ENCODE measurements around the gene ATXN1. TPM values are rescaled to one million over a fixed set of nuclear protein-coding genes. Genes with fewer than 3 reads are reported as not detected.

ATXN1 gene
- total RNA-seq, 1 experiment from 2014 or later: 27.0 TPM

DNA sequence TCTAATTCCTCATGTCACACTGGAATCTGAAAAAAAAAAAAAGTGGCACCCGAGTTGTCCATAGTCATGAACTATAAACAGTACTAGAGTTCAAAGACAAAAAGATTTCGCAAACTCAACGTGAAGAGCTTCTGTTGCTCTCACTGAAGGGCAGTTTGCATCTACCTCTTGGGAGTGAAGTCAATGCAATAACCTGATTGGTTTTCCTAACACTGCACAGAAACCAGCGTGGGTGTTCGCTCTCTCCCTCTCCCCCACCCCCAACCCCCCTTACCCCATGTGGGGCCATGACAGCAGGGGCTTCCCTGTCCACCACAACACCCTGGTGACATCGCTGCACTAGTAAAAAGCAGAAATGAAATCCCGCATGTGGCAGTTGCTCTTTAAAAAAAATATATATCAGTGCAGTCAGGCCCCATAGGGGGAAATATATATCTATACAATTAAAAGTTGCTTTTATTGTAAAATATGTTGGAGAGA, 456.0 kb downstream of the ATXN1 start:
- Histone ChIP-seq H2AFZ (ENCODE audit: low read length) (no peak overlapping the region), H3K4me2 (ENCODE audit: low read length) (no peak overlapping the region), H3K27me3 (ENCODE audit: low read length) (no peaks in the 10 kb centered on the region), H3K79me2 (ENCODE audit: low read length) (no peaks in the 10 kb centered on the region), H3K9me2 (replicated peaks; ENCODE audit: low read length) (no peaks in the 10 kb centered on the region), H3K4me1 (ENCODE audit: insufficient read depth, low read length) (no peaks in the 10 kb centered on the region), H3K9ac (ENCODE audit: low read length) (no peak overlapping the region), H3K27ac (ENCODE audit: low read length) (no peak overlapping the region), H4K20me1 (ENCODE audit: low read length) (no peaks in the 10 kb centered on the region), H3F3A (ENCODE audit: low read length, unreplicated experiment) (no peaks in the 10 kb centered on the region), H3K36me3 (ENCODE audit: low read depth, low read length) (no peaks in the 10 kb centered on the region), H3K9me3 (ENCODE audit: low read length) (no peaks in the 10 kb centered on the region), H3K4me3 (ENCODE audit: low read length) (no peak overlapping the region)
- TF ChIP-seq EZH2 (IDR thresholded peaks at IDR 0.05; ENCODE audit: low read length, unreplicated experiment) (no peak), EZH2phosphoT487 (IDR thresholded peaks at IDR 0.05; ENCODE audit: borderline replicate concordance, low read length) (no peak)
- TF ChIP-seq, protein P1, sequence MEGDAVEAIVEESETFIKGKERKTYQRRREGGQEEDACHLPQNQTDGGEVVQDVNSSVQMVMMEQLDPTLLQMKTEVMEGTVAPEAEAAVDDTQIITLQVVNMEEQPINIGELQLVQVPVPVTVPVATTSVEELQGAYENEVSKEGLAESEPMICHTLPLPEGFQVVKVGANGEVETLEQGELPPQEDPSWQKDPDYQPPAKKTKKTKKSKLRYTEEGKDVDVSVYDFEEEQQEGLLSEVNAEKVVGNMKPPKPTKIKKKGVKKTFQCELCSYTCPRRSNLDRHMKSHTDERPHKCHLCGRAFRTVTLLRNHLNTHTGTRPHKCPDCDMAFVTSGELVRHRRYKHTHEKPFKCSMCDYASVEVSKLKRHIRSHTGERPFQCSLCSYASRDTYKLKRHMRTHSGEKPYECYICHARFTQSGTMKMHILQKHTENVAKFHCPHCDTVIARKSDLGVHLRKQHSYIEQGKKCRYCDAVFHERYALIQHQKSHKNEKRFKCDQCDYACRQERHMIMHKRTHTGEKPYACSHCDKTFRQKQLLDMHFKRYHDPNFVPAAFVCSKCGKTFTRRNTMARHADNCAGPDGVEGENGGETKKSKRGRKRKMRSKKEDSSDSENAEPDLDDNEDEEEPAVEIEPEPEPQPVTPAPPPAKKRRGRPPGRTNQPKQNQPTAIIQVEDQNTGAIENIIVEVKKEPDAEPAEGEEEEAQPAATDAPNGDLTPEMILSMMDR (conservative IDR thresholded peaks at IDR 0.05; ENCODE audit: low read depth, low read length): no peak
- POLR2A ChIA-PET (ENCODE audit: unreplicated experiment): no interaction called here
- BruUV-seq (replicated peaks): no TSS peak
- CTCF ChIA-PET: no interaction called here
- DNase-seq (no peak), ATAC-seq (no peak)
- intact Hi-C loops (cut with micrococcal nuclease): no loop called here

DNA sequence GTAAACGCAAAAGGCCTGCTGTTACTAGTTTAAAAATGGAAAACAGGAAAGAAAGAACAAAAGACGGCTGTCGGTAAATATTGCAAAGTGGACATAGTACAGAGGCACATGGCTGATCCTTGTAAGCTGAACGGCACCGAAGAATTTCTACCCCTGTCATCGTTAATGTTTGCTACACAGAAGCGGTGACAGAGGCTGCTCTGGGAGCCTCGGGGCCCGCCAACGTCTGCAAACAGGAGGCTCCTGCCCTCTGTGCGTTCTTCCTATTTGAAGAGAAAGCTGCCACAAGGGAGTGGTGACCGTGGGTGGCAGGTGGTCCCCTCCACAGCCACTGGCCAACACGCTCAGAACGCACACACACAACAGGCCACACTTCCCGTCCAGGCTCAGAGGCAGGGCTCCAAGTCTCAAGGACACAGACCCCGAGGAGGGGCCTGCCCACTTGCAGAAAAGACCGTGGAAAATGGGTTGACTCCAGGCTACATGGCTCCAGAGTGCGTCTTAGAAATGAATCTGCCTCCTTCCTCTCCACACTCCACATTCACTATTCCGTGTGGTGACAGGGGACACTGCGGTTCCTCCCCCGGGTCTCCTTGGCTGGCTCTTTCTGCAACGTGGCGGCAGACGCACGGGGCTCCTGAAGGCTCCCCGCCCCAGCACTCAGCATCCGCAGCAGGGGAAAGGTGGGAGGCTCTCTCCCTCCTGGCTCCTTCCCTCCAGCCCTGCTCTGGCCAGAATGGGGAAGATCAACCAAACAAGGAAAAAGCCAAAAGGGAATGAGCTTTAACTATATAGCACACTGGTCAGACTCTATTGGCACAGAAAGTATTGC, 458.3 kb downstream of the ATXN1 start:
- Histone ChIP-seq H3K4me2 (ENCODE audit: low read length) (no peak overlapping the region), H3K4me3 (ENCODE audit: low read length) (no peak overlapping the region), H4K20me1 (ENCODE audit: low read length) (no peaks in the 10 kb centered on the region), H3F3A (ENCODE audit: low read length, unreplicated experiment) (no peaks in the 10 kb centered on the region), H3K9me2 (replicated peaks; ENCODE audit: low read length) (no peaks in the 10 kb centered on the region), H3K27me3 (ENCODE audit: low read length) (no peaks in the 10 kb centered on the region), H3K79me2 (ENCODE audit: low read length) (no peaks in the 10 kb centered on the region), H3K36me3 (ENCODE audit: low read depth, low read length) (no peaks in the 10 kb centered on the region), H3K9ac (ENCODE audit: low read length) (no peak overlapping the region), H3K4me1 (ENCODE audit: insufficient read depth, low read length) (no peaks in the 10 kb centered on the region), H3K9me3 (ENCODE audit: low read length) (no peaks in the 10 kb centered on the region), H3K27ac (ENCODE audit: low read length) (no peak overlapping the region), H2AFZ (ENCODE audit: low read length) (no peak overlapping the region)
- intact Hi-C loops (cut with micrococcal nuclease): no loop called here
- DNase-seq: no peak
- BruUV-seq (replicated peaks): no TSS peak
- ATAC-seq: no peak
- TF ChIP-seq, protein P1 (conservative IDR thresholded peaks at IDR 0.05; ENCODE audit: low read depth, low read length): no peak
- no peak for TF ChIP-seq EZH2 (IDR thresholded peaks at IDR 0.05; ENCODE audit: low read length, unreplicated experiment)
- no peak for TF ChIP-seq EZH2phosphoT487 (IDR thresholded peaks at IDR 0.05; ENCODE audit: borderline replicate concordance, low read length)
- POLR2A ChIA-PET (ENCODE audit: unreplicated experiment): no interaction called here
- CTCF ChIA-PET: no interaction called here

DNA sequence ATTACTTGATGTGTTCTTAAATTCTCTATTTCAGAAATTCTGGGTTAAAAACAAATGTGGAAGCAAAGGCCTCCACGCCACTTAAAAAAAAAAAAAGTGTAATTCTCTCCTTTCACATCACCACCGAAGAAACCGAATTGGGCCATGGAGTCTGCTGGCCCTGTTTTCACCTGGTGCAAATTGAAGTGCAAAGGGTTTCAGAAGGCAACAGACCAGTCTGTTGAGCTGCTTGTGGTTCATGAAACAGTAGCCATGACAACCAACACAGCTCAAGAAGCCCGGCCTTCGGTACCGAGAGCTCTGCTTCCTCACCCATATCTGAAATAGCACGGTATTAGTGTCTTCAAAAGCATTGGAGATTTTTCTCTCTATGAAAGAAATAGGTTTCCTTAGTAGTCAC, 459.7 kb downstream of the ATXN1 start:
- DNase-seq (no peak), ATAC-seq (no peak)
- Histone ChIP-seq H3K4me2 (ENCODE audit: low read length) (no peak overlapping the region), H3K36me3 (ENCODE audit: low read depth, low read length) (no peaks in the 10 kb centered on the region), H3K27me3 (ENCODE audit: low read length) (no peaks in the 10 kb centered on the region), H3K9me2 (replicated peaks; ENCODE audit: low read length) (no peaks in the 10 kb centered on the region), H4K20me1 (ENCODE audit: low read length) (no peaks in the 10 kb centered on the region), H2AFZ (ENCODE audit: low read length) (no peak overlapping the region), H3F3A (ENCODE audit: low read length, unreplicated experiment) (no peaks in the 10 kb centered on the region), H3K4me1 (ENCODE audit: insufficient read depth, low read length) (no peaks in the 10 kb centered on the region), H3K9me3 (ENCODE audit: low read length) (no peaks in the 10 kb centered on the region), H3K9ac (ENCODE audit: low read length) (no peak overlapping the region), H3K27ac (ENCODE audit: low read length) (no peak overlapping the region), H3K79me2 (ENCODE audit: low read length) (no peaks in the 10 kb centered on the region), H3K4me3 (ENCODE audit: low read length) (no peak overlapping the region)
- BruUV-seq (replicated peaks): no TSS peak
- ChIA-PET CTCF (no interaction called here), POLR2A (ENCODE audit: unreplicated experiment) (no interaction called here)
- intact Hi-C loops (cut with micrococcal nuclease): no loop called here
- TF ChIP-seq, protein P1 (conservative IDR thresholded peaks at IDR 0.05; ENCODE audit: low read depth, low read length): no peak
- TF ChIP-seq EZH2phosphoT487 (IDR thresholded peaks at IDR 0.05; ENCODE audit: borderline replicate concordance, low read length) (no peak), EZH2 (IDR thresholded peaks at IDR 0.05; ENCODE audit: low read length, unreplicated experiment) (no peak)

Data from PC-3 (cell line).